IMR-90 (cell line): ENCODE data around the gene SCARF2. TPM values are rescaled to one million over a fixed set of nuclear protein-coding genes. Genes with fewer than 3 reads are reported as not detected.

Source experiments
- ATAC-seq: fragments of 200-7000 bp; cut with Tn5 transposase; 2 replicates; pipeline ENCODE4 v1.9.1; 2020; ENCODE audit warnings: low read depth, mild to moderate bottlenecking, moderate library complexity
- BruUV-seq: library from RNA; stranded (reverse); fragments of 400-500 nt; replicated peaks from 2 replicates; lab custom pipeline; 2021; lab: Mats Ljungman, UMichigan
- CTCF ChIA-PET: fragments of 300-600 bp; formaldehyde crosslinking; extraction: SDS; loops from one replicate; lab custom pipeline; 2021; ENCODE audit warnings: antibody characterized with exemption; lab: Yijun Ruan, JAX
- POLR2A ChIA-PET: fragments of 300-600 bp; sonication (Branson Sonifier 250); formaldehyde crosslinking; loops from one replicate; lab custom pipeline; 2022; ENCODE audit warnings: antibody characterized with exemption; ENCODE audit not compliant: unreplicated experiment; lab: Charles Lee
- DNase-seq: peaks from one replicate; pipeline ENCODE4 v3.0.0; 2013
- H2AFZ ChIP-seq: replicated peaks from 2 replicates; pipeline ENCODE3; 2013; ENCODE audit warnings: low read length, mild to moderate bottlenecking; ENCODE audit not compliant: poor library complexity
- H2AK5ac ChIP-seq: 2 replicates; pipeline ENCODE4 v1.6.1; 2013; ENCODE audit warnings: low read depth, low read length, inconsistent platforms
- H2AK9ac ChIP-seq: replicated peaks from 2 replicates; pipeline ENCODE3; 2013; ENCODE audit warnings: mild to moderate bottlenecking, low read depth, low read length, moderate library complexity; ENCODE audit not compliant: poor library complexity
- H2BK120ac ChIP-seq: 2 replicates; pipeline ENCODE4 v1.6.1; 2013; ENCODE audit warnings: low read depth, low read length, inconsistent platforms
- H2BK15ac ChIP-seq: 3 replicates; pipeline ENCODE4 v1.6.1; 2013; ENCODE audit warnings: low read depth, low read length, inconsistent platforms
- H2BK20ac ChIP-seq: 2 replicates; pipeline ENCODE4 v1.6.1; 2013; ENCODE audit warnings: low read depth, mild to moderate bottlenecking, inconsistent platforms, low read length, moderate library complexity
- H2BK5ac ChIP-seq: 2 replicates; pipeline ENCODE4 v1.6.1; 2013; ENCODE audit warnings: mild to moderate bottlenecking, low read depth, low read length, inconsistent platforms; ENCODE audit not compliant: poor library complexity, severe bottlenecking
- H3K14ac ChIP-seq: replicated peaks from 2 replicates; pipeline ENCODE4 v1.6.1; 2013; ENCODE audit warnings: low read depth, low read length, inconsistent platforms
- H3K18ac ChIP-seq: 2 replicates; pipeline ENCODE4 v1.6.1; 2013; ENCODE audit warnings: low read depth, low read length, control low read depth
- H3K23ac ChIP-seq: 2 replicates; pipeline ENCODE4 v1.6.1; 2013; ENCODE audit warnings: low read depth, low read length, inconsistent platforms
- H3K27ac ChIP-seq: 2 replicates; pipeline ENCODE4 v1.5.1; 2013; ENCODE audit warnings: mild to moderate bottlenecking, control low read depth, low read length; ENCODE audit not compliant: insufficient read depth
- H3K27me3 ChIP-seq: 2 replicates; pipeline ENCODE4 v1.6.1; 2013; ENCODE audit warnings: low read length; ENCODE audit not compliant: control insufficient read depth, insufficient read depth
- H3K36me3 ChIP-seq: 2 replicates; pipeline ENCODE4 v1.6.1; 2013; ENCODE audit warnings: low read length, mixed read lengths; ENCODE audit not compliant: control insufficient read depth, insufficient read depth
- H3K4ac ChIP-seq: 2 replicates; pipeline ENCODE4 v1.6.1; 2013; ENCODE audit warnings: low read depth, low read length, inconsistent platforms
- H3K4me1 ChIP-seq: 2 replicates; pipeline ENCODE4 v1.6.1; 2013; ENCODE audit warnings: low read length, mixed read lengths; ENCODE audit not compliant: control insufficient read depth, insufficient read depth
- H3K4me2 ChIP-seq: 2 replicates; pipeline ENCODE4 v1.6.1; 2013; ENCODE audit warnings: low read depth, mild to moderate bottlenecking, control low read depth, low read length, moderate library complexity
- H3K4me3 ChIP-seq: 2 replicates; pipeline ENCODE4 v1.5.1; 2013; ENCODE audit warnings: low read depth, mild to moderate bottlenecking, control low read depth, low read length, moderate library complexity; ENCODE audit not compliant: insufficient read depth
- H3K56ac ChIP-seq: 2 replicates; pipeline ENCODE4 v1.6.1; 2013; ENCODE audit warnings: low read length, inconsistent platforms; ENCODE audit not compliant: insufficient read depth; ENCODE audit errors: extremely low read depth
- H3K79me1 ChIP-seq, 2 experiments: 2 replicates each; pipeline ENCODE4 v1.6.1; 2013; ENCODE audit warnings: low read length in 2 of 2, inconsistent platforms in 1 of 2, low read depth in 1 of 2
- H3K9ac ChIP-seq: 2 replicates; pipeline ENCODE4 v1.6.1; 2013; ENCODE audit warnings: low read depth, low read length, control low read depth
- H3K9me1 ChIP-seq: 2 replicates; pipeline ENCODE4 v1.6.1; 2013; ENCODE audit warnings: low read length, inconsistent platforms; ENCODE audit not compliant: insufficient read depth
- H3K9me3 ChIP-seq: 2 replicates; pipeline ENCODE4 v1.6.1; 2013; ENCODE audit warnings: low read length; ENCODE audit not compliant: control insufficient read depth, insufficient read depth
- H4K20me1 ChIP-seq: 2 replicates; pipeline ENCODE4 v1.6.1; 2013; ENCODE audit warnings: low read length, inconsistent platforms; ENCODE audit not compliant: insufficient read depth
- H4K5ac ChIP-seq: 2 replicates; pipeline ENCODE4 v1.6.1; 2013; ENCODE audit warnings: mild to moderate bottlenecking, low read depth, low read length, control low read depth
- H4K8ac ChIP-seq, 2 experiments: 2 replicates each; pipeline ENCODE4 v1.6.1; 2013; ENCODE audit warnings: low read depth in 2 of 2, low read length in 2 of 2, control low read depth in 1 of 2, inconsistent platforms in 1 of 2
- H4K91ac ChIP-seq: 2 replicates; pipeline ENCODE4 v1.6.1; 2013; ENCODE audit warnings: low read depth, low read length, inconsistent platforms; ENCODE audit not compliant: insufficient read depth
- CEBPB ChIP-seq: IDR thresholded peaks from 2 replicates; pipeline ENCODE4 v1.6.1; 2012; ENCODE audit warnings: low read depth, low read length, improper control_type of control experiment
- CTCF ChIP-seq: conservative IDR thresholded peaks from 2 replicates; pipeline ENCODE4 v1.5.1; 2012; ENCODE audit warnings: mild to moderate bottlenecking, low read depth, low read length, improper control_type of control experiment
- FOS ChIP-seq: fragments of 150-350 bp; IDR thresholded peaks from 2 replicates; pipeline ENCODE4 v1.6.1; 2016; ENCODE audit warnings: low read depth, low read length
- MAFK ChIP-seq: IDR thresholded peaks from 2 replicates; pipeline ENCODE4 v1.6.1; 2012; ENCODE audit warnings: low read depth, low read length, improper control_type of control experiment
- MAZ ChIP-seq: IDR thresholded peaks from 2 replicates; pipeline ENCODE4 v1.6.1; 2012; ENCODE audit warnings: low read depth, mild to moderate bottlenecking, low read length, improper control_type of control experiment, moderate library complexity, borderline replicate concordance
- RAD21 ChIP-seq: IDR thresholded peaks from 2 replicates; pipeline ENCODE4 v1.6.1; 2012; ENCODE audit warnings: low read length, improper control_type of control experiment
- RCOR1 ChIP-seq: IDR thresholded peaks from 2 replicates; pipeline ENCODE4 v1.6.1; 2012; ENCODE audit warnings: mild to moderate bottlenecking, low read length, improper control_type of control experiment; ENCODE audit not compliant: insufficient replicate concordance
- RFX5 ChIP-seq: IDR thresholded peaks from 2 replicates; pipeline ENCODE4 v1.8.0; 2012; ENCODE audit warnings: low read depth, mild to moderate bottlenecking, low read length, moderate library complexity
- SMC3 ChIP-seq: fragments of 150-350 bp; IDR thresholded peaks from 2 replicates; pipeline ENCODE4 v1.6.1; 2016; ENCODE audit warnings: low read depth, mild to moderate bottlenecking, antibody characterized with exemption, low read length, moderate library complexity
- USF2 ChIP-seq: fragments of 150-350 bp; IDR thresholded peaks from 2 replicates; pipeline ENCODE4 v1.6.1; 2017; ENCODE audit warnings: mild to moderate bottlenecking, antibody characterized with exemption, low read length, low read depth
- WGBS, 2 experiments: methylation state at CpG; one replicate each; pipeline versions ENCODE4 v1.1.5 to v1.1.7; 2013; ENCODE audit warnings: missing lambda C conversion rate in 2 of 2; ENCODE audit not compliant: insufficient read length in 1 of 2; ENCODE audit errors: extremely low coverage in 2 of 2; 5-methylcytosine and 5-hydroxymethylcytosine counted together
- dilution Hi-C: fragments of 300-500 bp; cut with HindIII; formaldehyde crosslinking; loops from one replicate; pipeline ENCODE4 v1.14.3; 2018; ENCODE audit warnings: low sequenced_read_pairs; ENCODE audit not compliant: unreplicated experiment
- in situ Hi-C: fragments of 300-500 bp; cut with MboI; formaldehyde crosslinking; loops from 3 replicates; pipeline ENCODE4 v1.14.3; 2019; ENCODE audit warnings: low sequenced_read_pairs, inconsistent platforms, mixed read lengths
- intact Hi-C: fragments of 100-400 bp; cut with micrococcal nuclease; formaldehyde crosslinking; loops from 2 replicates; pipeline ENCODE4 v1.10.0; 2022
- polyA plus RNA-seq, 3 experiments: library from polyadenylated mRNA; depleted of rRNA; stranded (reverse); fragments of >200 nt; gene quantifications; 2 replicates each; pipeline ENCODE4 v1.2.3, GENCODE V29; 2012; ENCODE audit warnings: low replicate concordance in 1 of 3
- total RNA-seq: library from RNA; depleted of rRNA; stranded (reverse); fragments of >200 nt; gene quantifications from 2 replicates; pipeline ENCODE4 v1.2.3, GENCODE V29; 2012
- TF ChIP-seq, protein P1 (sequence below): fragments of 150-350 bp; IDR thresholded peaks from 2 replicates; pipeline ENCODE4 v1.6.1; 2016; ENCODE audit warnings: low read depth, mild to moderate bottlenecking, low read length, moderate library complexity, borderline replicate concordance

The SCARF2 gene
- total and polyA plus RNA-seq, 2 of the 4 experiments (the other 2 are of a cell fraction): 3.4 to 37.0 TPM

DNA sequence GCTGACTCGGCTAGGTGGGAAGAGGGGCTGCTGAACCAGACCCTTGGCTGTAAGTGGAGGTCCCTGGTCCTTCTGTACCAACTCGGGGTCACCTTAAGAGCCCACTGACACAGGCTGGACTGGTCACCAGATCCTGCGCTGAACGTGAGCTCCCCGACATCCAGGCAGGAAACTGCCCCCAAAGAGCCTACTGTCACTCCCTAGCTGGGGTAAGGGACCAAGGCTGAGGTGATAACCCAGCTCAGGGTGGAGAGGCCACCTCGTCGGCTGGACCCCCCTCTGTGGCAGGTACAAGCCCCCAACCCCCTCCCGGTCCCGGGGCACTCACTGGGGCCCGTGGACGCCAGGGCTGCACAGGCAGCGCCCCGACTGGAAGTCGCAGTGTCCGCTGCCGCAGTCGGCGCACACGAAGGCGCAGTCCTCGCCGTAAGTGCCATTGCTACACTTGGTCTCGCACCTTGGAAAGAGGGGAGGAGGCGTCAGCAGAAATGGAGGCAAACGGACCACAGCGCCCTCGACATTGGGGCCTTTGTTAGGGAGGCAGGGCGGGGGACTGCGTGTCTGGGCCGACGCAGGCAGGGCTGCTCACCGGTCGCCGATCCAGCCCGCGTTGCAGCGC, 7.4 kb downstream of the SCARF2 start:
- intact Hi-C loops: no loop called here

More for the DNA sequence above, 7.4 kb downstream of the SCARF2 start:
- Histone ChIP-seq H3K36me3 (peaks cover 46% of the 10 kb centered on the region), H4K5ac (no peak overlapping the region), H2BK20ac (no peak overlapping the region), H3K27ac (no peak overlapping the region), H3K9me3 (no peaks in the 10 kb centered on the region), H3K9ac (no peak overlapping the region), H3K56ac (no peak overlapping the region), H2AFZ (no peak overlapping the region), H4K20me1 (peaks cover 79% of the 10 kb centered on the region), H3K4ac (no peak overlapping the region), H2BK15ac (no peak overlapping the region), H3K9me1 (peaks cover 21% of the 10 kb centered on the region), H3K4me3 (no peak overlapping the region), H2BK120ac (no peak overlapping the region), H2BK5ac (no peak overlapping the region), H3K4me1 (peaks cover 10% of the 10 kb centered on the region), H4K8ac (no peak overlapping the region), H3K23ac (no peak overlapping the region), H3K4me2 (no peak overlapping the region), H3K14ac (no peak overlapping the region), H3K27me3 (no peaks in the 10 kb centered on the region), H3K79me1 (peaks cover 3 to 73% of the 10 kb centered on the region in 2 experiments; a peak in 3 of 4 replicates), H3K18ac (no peak overlapping the region), H2AK9ac (no peak overlapping the region), H4K91ac (no peak overlapping the region), H2AK5ac (no peak overlapping the region)
- ChIA-PET CTCF (no interaction called here), POLR2A (no interaction called here)
- WGBS, 2 experiments: 90% methylated on average over 27 of the region's 37 CpGs; no CpG with 5 or more reads in 1 of the 2 experiments
- dilution Hi-C loops (no loop called here), in situ Hi-C loops (no loop called here)
- no peak for TF ChIP-seq CEBPB
- TF ChIP-seq CTCF: no peak
- no peak for TF ChIP-seq MAFK
- TF ChIP-seq RFX5: no peak
- no peak for TF ChIP-seq MAZ
- no peak for TF ChIP-seq SMC3
- no peak for TF ChIP-seq USF2
- no peak for TF ChIP-seq RAD21
- no peak for TF ChIP-seq RCOR1
- TF ChIP-seq FOS: no peak
- TF ChIP-seq, protein P1, sequence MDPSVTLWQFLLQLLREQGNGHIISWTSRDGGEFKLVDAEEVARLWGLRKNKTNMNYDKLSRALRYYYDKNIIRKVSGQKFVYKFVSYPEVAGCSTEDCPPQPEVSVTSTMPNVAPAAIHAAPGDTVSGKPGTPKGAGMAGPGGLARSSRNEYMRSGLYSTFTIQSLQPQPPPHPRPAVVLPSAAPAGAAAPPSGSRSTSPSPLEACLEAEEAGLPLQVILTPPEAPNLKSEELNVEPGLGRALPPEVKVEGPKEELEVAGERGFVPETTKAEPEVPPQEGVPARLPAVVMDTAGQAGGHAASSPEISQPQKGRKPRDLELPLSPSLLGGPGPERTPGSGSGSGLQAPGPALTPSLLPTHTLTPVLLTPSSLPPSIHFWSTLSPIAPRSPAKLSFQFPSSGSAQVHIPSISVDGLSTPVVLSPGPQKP: no peak
- ATAC-seq (no peak), DNase-seq (no peak)
- BruUV-seq: no TSS peak
